ENCODE results near the gene CHD6. TPM values are rescaled to one million over a fixed set of nuclear protein-coding genes. Genes with fewer than 3 reads are reported as not detected.

CHD6 gene
- total RNA-seq, 1 experiment from 2014 or later = 27.2 TPM

DNA sequence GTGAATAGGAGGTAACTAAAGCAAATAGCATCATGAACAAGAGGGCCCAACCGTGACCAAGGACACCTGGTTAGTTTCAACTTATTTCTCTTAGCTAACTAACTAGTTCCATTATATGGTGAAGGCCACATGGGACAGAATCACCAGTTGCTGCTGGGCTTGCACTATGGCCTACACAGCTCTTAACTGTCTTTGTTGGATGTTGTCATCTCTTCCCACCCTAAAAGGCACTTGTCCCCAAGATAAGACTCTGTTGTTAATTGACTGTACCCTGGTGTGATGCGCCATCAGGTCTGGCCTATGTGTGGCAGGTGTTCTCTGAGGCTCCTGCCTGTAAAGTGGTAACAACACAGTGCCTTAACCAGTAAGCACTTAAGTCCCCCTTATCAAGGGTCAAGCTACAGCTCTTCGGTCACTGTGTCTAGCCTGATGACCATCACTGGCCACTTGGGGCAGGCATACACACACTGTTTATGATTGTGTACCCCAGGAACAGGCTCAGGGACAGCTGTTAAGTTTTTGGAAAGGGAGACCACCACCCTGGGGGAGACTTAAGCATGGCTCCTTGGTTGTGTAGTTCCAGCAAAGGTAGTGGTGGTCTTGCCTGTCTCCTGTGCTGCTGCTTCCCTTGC is 51.2 kb downstream of the CHD6 start:
- ChIA-PET POLR2A (no interaction called here), CTCF (interaction anchor here (0.5 to 1.8 kb wide), 3 partner anchors 10 to 509 kb away, joined by 3 to 5 read pairs (median 3); no protein-coding TSS in a partner anchor)
- TF ChIP-seq, protein P1, sequence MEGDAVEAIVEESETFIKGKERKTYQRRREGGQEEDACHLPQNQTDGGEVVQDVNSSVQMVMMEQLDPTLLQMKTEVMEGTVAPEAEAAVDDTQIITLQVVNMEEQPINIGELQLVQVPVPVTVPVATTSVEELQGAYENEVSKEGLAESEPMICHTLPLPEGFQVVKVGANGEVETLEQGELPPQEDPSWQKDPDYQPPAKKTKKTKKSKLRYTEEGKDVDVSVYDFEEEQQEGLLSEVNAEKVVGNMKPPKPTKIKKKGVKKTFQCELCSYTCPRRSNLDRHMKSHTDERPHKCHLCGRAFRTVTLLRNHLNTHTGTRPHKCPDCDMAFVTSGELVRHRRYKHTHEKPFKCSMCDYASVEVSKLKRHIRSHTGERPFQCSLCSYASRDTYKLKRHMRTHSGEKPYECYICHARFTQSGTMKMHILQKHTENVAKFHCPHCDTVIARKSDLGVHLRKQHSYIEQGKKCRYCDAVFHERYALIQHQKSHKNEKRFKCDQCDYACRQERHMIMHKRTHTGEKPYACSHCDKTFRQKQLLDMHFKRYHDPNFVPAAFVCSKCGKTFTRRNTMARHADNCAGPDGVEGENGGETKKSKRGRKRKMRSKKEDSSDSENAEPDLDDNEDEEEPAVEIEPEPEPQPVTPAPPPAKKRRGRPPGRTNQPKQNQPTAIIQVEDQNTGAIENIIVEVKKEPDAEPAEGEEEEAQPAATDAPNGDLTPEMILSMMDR (IDR thresholded peaks at IDR 0.05; ENCODE audit: unreplicated experiment) = no peak
- no peak overlapping the region for H3K27ac Mint-ChIP-seq (ENCODE audit: low read depth, unreplicated experiment)
- H3K27me3 Mint-ChIP-seq (ENCODE audit: insufficient read depth, unreplicated experiment) = no peaks in the 10 kb centered on the region
- peaks cover 7% of the 10 kb centered on the region for H3K9me3 Mint-ChIP-seq (ENCODE audit: unreplicated experiment)
- no TSS peak for BruUV-seq (replicated peaks)
- H3K36me3 Mint-ChIP-seq (ENCODE audit: insufficient read depth, unreplicated experiment) = peaks cover 7% of the 10 kb centered on the region
- H3K4me3 Mint-ChIP-seq (ENCODE audit: unreplicated experiment) = no peak overlapping the region
- no peak for DNase-seq (ENCODE audit: unreplicated experiment)
- peaks cover 1% of the 10 kb centered on the region for H3K4me1 Mint-ChIP-seq (ENCODE audit: insufficient read depth, unreplicated experiment)
- intact Hi-C loops (cut with micrococcal nuclease) = no loop called here

DNA sequence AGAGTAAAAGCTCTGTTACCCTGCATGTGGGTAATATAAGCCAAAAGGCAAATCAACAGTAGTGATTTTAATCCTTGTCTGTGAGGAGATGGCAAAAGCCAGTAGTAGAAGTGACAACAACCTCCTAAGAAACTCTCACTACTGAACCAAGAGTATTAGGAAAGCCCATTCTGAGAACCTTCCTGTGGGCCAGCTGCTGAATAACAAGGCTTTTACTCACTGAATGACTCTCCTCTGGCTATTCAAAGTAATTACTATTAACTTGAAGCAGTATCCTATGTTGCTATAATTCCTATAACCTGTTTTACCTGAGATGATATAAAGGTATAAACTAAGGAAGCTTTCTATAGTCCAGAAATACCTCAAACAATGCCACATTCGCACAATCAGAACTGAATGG is 55.1 kb downstream of the CHD6 start:
- H3K9me3 Mint-ChIP-seq (ENCODE audit: unreplicated experiment) = peaks cover 7% of the 10 kb centered on the region
- intact Hi-C loops (cut with micrococcal nuclease) = no loop called here
- H3K27ac Mint-ChIP-seq (ENCODE audit: low read depth, unreplicated experiment) = no peak overlapping the region
- TF ChIP-seq, protein P1 (IDR thresholded peaks at IDR 0.05; ENCODE audit: unreplicated experiment) = no peak
- DNase-seq (ENCODE audit: unreplicated experiment) = no peak
- H3K4me3 Mint-ChIP-seq (ENCODE audit: unreplicated experiment) = no peak overlapping the region
- no TSS peak for BruUV-seq (replicated peaks)
- no peaks in the 10 kb centered on the region for H3K27me3 Mint-ChIP-seq (ENCODE audit: insufficient read depth, unreplicated experiment)
- CTCF ChIA-PET = interaction anchor here (0.6 to 1.6 kb wide), 3 partner anchors 95 to 175 kb away, joined by 3 to 6 read pairs (median 3); no protein-coding TSS in a partner anchor
- peaks cover 10% of the 10 kb centered on the region for H3K36me3 Mint-ChIP-seq (ENCODE audit: insufficient read depth, unreplicated experiment)
- POLR2A ChIA-PET = interaction anchor here (0.8 kb wide), 1 partner anchor 13 kb away, joined by 3 read pairs; no protein-coding TSS in a partner anchor
- H3K4me1 Mint-ChIP-seq (ENCODE audit: insufficient read depth, unreplicated experiment) = peaks cover 15% of the 10 kb centered on the region

DNA sequence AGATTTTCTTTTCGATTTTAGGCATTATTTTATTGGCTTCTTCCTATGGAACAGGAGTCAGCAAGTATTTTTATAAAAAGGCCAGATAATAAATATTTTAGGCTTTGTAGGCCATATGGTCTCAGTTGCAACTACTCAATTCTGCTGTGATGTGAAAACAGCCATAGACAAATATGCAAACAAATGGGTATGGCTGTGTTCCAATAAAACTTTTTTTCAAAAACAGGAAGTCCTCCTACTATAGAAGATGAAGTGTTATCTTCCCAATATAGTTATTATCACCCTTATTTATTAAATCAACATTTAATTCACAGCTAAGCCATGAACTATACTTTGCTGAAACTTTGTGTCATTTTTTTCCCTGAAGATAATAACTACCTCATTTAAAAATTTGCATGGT is 57.2 kb downstream of the CHD6 start:
- no peaks in the 10 kb centered on the region for H3K27me3 Mint-ChIP-seq (ENCODE audit: insufficient read depth, unreplicated experiment)
- CTCF ChIA-PET = interaction anchor here (0.6 to 1.5 kb wide), 4 partner anchors 9 to 145 kb away, joined by 3 to 6 read pairs (median 4); no protein-coding TSS in a partner anchor

GRCh38 chr20:41559658-41560057 is 58.5 kb downstream of the CHD6 start:
- no peak for DNase-seq (ENCODE audit: unreplicated experiment)
- intact Hi-C loops (cut with micrococcal nuclease) = no loop called here
- H3K4me3 Mint-ChIP-seq (ENCODE audit: unreplicated experiment) = no peak overlapping the region
- H3K27me3 Mint-ChIP-seq (ENCODE audit: insufficient read depth, unreplicated experiment) = no peaks in the 10 kb centered on the region
- H3K27ac Mint-ChIP-seq (ENCODE audit: low read depth, unreplicated experiment) = no peak overlapping the region
- TF ChIP-seq, protein P1 (IDR thresholded peaks at IDR 0.05; ENCODE audit: unreplicated experiment) = no peak
- peaks cover 3% of the 10 kb centered on the region for H3K9me3 Mint-ChIP-seq (ENCODE audit: unreplicated experiment)
- no TSS peak for BruUV-seq (replicated peaks)
- ChIA-PET POLR2A (no interaction called here), CTCF (interaction anchor here (0.6 to 0.9 kb wide), 3 partner anchors 17 to 220 kb away, joined by 3 to 4 read pairs (median 3); no protein-coding TSS in a partner anchor)
- H3K36me3 Mint-ChIP-seq (ENCODE audit: insufficient read depth, unreplicated experiment) = peaks cover 10% of the 10 kb centered on the region
- H3K4me1 Mint-ChIP-seq (ENCODE audit: insufficient read depth, unreplicated experiment) = peaks cover 15% of the 10 kb centered on the region

More for the DNA sequence above, 57.2 kb downstream of the CHD6 start:
- intact Hi-C loops (cut with micrococcal nuclease) = no loop called here
- TF ChIP-seq, protein P1 (IDR thresholded peaks at IDR 0.05; ENCODE audit: unreplicated experiment) = no peak
- peaks cover 7% of the 10 kb centered on the region for H3K9me3 Mint-ChIP-seq (ENCODE audit: unreplicated experiment)
- no TSS peak for BruUV-seq (replicated peaks)
- peaks cover 10% of the 10 kb centered on the region for H3K36me3 Mint-ChIP-seq (ENCODE audit: insufficient read depth, unreplicated experiment)
- H3K4me3 Mint-ChIP-seq (ENCODE audit: unreplicated experiment) = no peak overlapping the region
- peaks cover 15% of the 10 kb centered on the region for H3K4me1 Mint-ChIP-seq (ENCODE audit: insufficient read depth, unreplicated experiment)
- no peak for DNase-seq (ENCODE audit: unreplicated experiment)
- POLR2A ChIA-PET = interaction anchor here (1.1 kb wide), 1 partner anchor 20 kb away, joined by 3 read pairs; no protein-coding TSS in a partner anchor
- peak overlapping the region; percentile 46 for H3K27ac Mint-ChIP-seq (ENCODE audit: low read depth, unreplicated experiment)

Data from MCF 10A (cell line).